Neural cell (in vitro differentiated cells): ENCODE results near the gene RNF121. TPM values are rescaled to one million over a fixed set of nuclear protein-coding genes. Genes with fewer than 3 reads are reported as not detected.

ENCODE experiments used
- H2AFZ ChIP-seq: fragments of 200-600, 300-800 bp; sonication (generic), shearing (Covaris generic); 2 replicates; pipeline ENCODE4 v1.6.0; 2014; ENCODE audit warnings: low read depth, mild to moderate bottlenecking, antibody characterized with exemption, low read length, moderate library complexity
- H3F3A ChIP-seq: fragments of 200-600 bp; shearing (Covaris generic); 2 replicates; pipeline ENCODE4 v1.6.1; 2016; ENCODE audit warnings: mild to moderate bottlenecking, moderate library complexity, mixed read lengths, antibody characterized with exemption, low read length; ENCODE audit not compliant: insufficient read depth, poor library complexity, severe bottlenecking
- H3K27ac ChIP-seq: fragments of 200-600, 300-800 bp; sonication (generic), shearing (Covaris generic); 2 replicates; pipeline ENCODE4 v1.5.1; 2014; ENCODE audit warnings: mild to moderate bottlenecking, low read length, moderate library complexity
- H3K27me3 ChIP-seq: fragments of 300-800, 200-600 bp; sonication (generic), shearing (Covaris generic); 2 replicates; pipeline ENCODE4 v1.6.0; 2014; ENCODE audit warnings: mild to moderate bottlenecking, low read depth, low read length, moderate library complexity; ENCODE audit not compliant: insufficient read depth
- H3K36me3 ChIP-seq: fragments of 300-800, 200-600 bp; sonication (generic), shearing (Covaris generic); 2 replicates; pipeline ENCODE4 v1.5.1; 2014; ENCODE audit warnings: mild to moderate bottlenecking, antibody characterized with exemption, low read length, moderate library complexity; ENCODE audit not compliant: insufficient read depth
- H3K4me2 ChIP-seq: fragments of 300-800, 200-600 bp; sonication (generic), shearing (Covaris generic); 2 replicates; pipeline ENCODE4 v1.6.0; 2014; ENCODE audit warnings: mild to moderate bottlenecking, low read length
- H3K4me3 ChIP-seq: fragments of 300-800, 200-600 bp; sonication (generic), shearing (Covaris generic); 2 replicates; pipeline ENCODE4 v1.5.1; 2014; ENCODE audit warnings: mild to moderate bottlenecking, low read length, moderate library complexity
- H3K79me2 ChIP-seq: fragments of 200-600 bp; shearing (Covaris generic); replicated peaks from 2 replicates; pipeline ENCODE4 v1.6.0; 2014; ENCODE audit warnings: mild to moderate bottlenecking, low read length, moderate library complexity; ENCODE audit not compliant: insufficient read depth
- H3K9ac ChIP-seq: fragments of 300-800, 200-600 bp; sonication (generic), shearing (Covaris generic); 2 replicates; pipeline ENCODE4 v1.6.1; 2016; ENCODE audit warnings: mild to moderate bottlenecking, low read length, mixed read lengths
- H3K9me2 ChIP-seq: fragments of 200-600 bp; shearing (Covaris generic); 2 replicates; pipeline ENCODE4 v1.6.1; 2016; ENCODE audit warnings: mild to moderate bottlenecking, low read length, mixed read lengths; ENCODE audit not compliant: insufficient read depth
- H3K9me3 ChIP-seq: fragments of 200-600, 300-800 bp; sonication (generic), shearing (Covaris generic); 2 replicates; pipeline ENCODE4 v1.6.1; 2016; ENCODE audit warnings: mild to moderate bottlenecking, mixed run types, low read length, moderate library complexity, mixed read lengths
- H4K20me1 ChIP-seq: fragments of 200-600 bp; shearing (Covaris generic); 2 replicates; pipeline ENCODE4 v1.6.1; 2016; ENCODE audit warnings: mild to moderate bottlenecking, mixed run types; ENCODE audit not compliant: insufficient read depth
- CTCF ChIP-seq: fragments of 450-650 bp; IDR thresholded peaks from 2 replicates; pipeline ENCODE4 v1.5.1; 2014; ENCODE audit warnings: antibody characterized with exemption, mild to moderate bottlenecking, moderate library complexity; ENCODE audit not compliant: poor library complexity, severe bottlenecking
- EP300 ChIP-seq: fragments of 450-650 bp; conservative IDR thresholded peaks from 2 replicates; pipeline ENCODE4 v1.6.1; 2014; ENCODE audit warnings: antibody characterized with exemption, mild to moderate bottlenecking, moderate library complexity; ENCODE audit not compliant: poor library complexity, severe bottlenecking
- EZH2 ChIP-seq: fragments of 200-600, 300-800 bp; shearing (Covaris generic), sonication (generic); IDR thresholded peaks from 2 replicates; pipeline ENCODE4 v1.6.1; 2014; ENCODE audit warnings: antibody characterized with exemption, low read length, borderline replicate concordance, mild to moderate bottlenecking; ENCODE audit not compliant: insufficient read depth, poor library complexity, severe bottlenecking
- MXI1 ChIP-seq: fragments of 450-650 bp; conservative IDR thresholded peaks from 2 replicates; pipeline ENCODE4 v1.6.1; 2014; ENCODE audit warnings: antibody characterized with exemption, mild to moderate bottlenecking; ENCODE audit not compliant: poor library complexity, severe bottlenecking
- POLR2AphosphoS5 ChIP-seq: IDR thresholded peaks from 2 replicates; pipeline ENCODE4 v1.6.1; 2012
- RAD21 ChIP-seq: fragments of 450-650 bp; conservative IDR thresholded peaks from 2 replicates; pipeline ENCODE4 v1.6.1; 2014; ENCODE audit warnings: antibody characterized with exemption, mild to moderate bottlenecking, moderate library complexity
- REST ChIP-seq: IDR thresholded peaks from 2 replicates; pipeline ENCODE4 v1.6.1; 2012; ENCODE audit warnings: borderline replicate concordance
- SMC3 ChIP-seq: fragments of 450-650 bp; conservative IDR thresholded peaks from 2 replicates; pipeline ENCODE4 v1.6.1; 2014; ENCODE audit warnings: antibody characterized with exemption, mild to moderate bottlenecking, moderate library complexity; ENCODE audit not compliant: poor library complexity
- TAF1 ChIP-seq: IDR thresholded peaks from 2 replicates; pipeline ENCODE4 v1.6.1; 2012; ENCODE audit warnings: low read depth
- polyA plus RNA-seq: library from polyadenylated mRNA; depleted of rRNA; stranded (reverse); fragments of >200 nt; gene quantifications from 2 replicates; pipeline ENCODE4 v1.2.3, GENCODE V29; 2014

The RNF121 gene
- polyA plus RNA-seq, 1 donor from 2014 or later, result 21.2 TPM

DNA sequence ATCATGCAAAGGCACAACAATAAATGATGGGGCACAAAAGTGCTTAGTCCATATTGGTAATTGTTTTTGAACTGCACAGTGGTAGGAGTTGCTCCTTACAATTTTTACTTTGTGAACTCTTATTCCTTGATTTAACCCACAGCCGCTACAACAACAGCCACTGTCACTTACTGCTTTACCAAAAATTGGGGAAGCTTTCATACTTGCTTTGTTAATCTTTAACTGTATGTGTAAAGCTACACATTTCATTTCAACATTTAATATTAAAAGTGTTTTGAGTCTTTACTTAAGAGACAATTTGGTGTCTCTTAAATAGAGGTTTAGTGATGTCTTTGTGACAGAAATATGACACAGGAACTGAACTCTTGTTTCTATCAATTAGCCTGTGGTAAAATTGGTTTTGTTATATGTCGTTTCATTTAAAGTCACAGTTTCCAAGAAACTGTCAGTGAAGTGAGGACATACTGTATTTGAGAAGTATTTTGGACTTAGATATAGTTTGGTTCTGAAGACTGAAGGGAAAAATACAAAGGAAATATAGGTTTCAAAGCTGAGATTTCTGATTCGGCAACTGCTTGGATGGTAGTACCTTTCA, 63.4 kb downstream of the RNF121 start:
- Histone ChIP-seq H3K79me2 (no peaks in the 10 kb centered on the region), H3K9me3 (no peaks in the 10 kb centered on the region), H3K27ac (no peak overlapping the region), H3F3A (no peaks in the 10 kb centered on the region), H4K20me1 (no peaks in the 10 kb centered on the region), H3K9ac (no peak overlapping the region), H3K27me3 (no peaks in the 10 kb centered on the region), H3K4me2 (no peak overlapping the region), H3K4me3 (no peak overlapping the region), H3K9me2 (no peaks in the 10 kb centered on the region), H3K36me3 (no peaks in the 10 kb centered on the region), H2AFZ (no peak overlapping the region)
- TF ChIP-seq SMC3 (no peak), POLR2AphosphoS5 (no peak), MXI1 (no peak), RAD21 (no peak), CTCF (no peak), EP300 (no peak), TAF1 (no peak), EZH2 (no peak), REST (no peak)

GRCh38 chr11:71994786-71995185, 65.9 kb downstream of the RNF121 start:
- H3K27me3 ChIP-seq, result no peaks in the 10 kb centered on the region
- H4K20me1 ChIP-seq, result no peaks in the 10 kb centered on the region
- H3K4me2 ChIP-seq, result no peak overlapping the region
- no peaks in the 10 kb centered on the region for H3K9me2 ChIP-seq
- H3K9me3 ChIP-seq, result no peaks in the 10 kb centered on the region
- H3K9ac ChIP-seq, result no peak overlapping the region
- no peak for TF ChIP-seq REST
- no peak for TF ChIP-seq TAF1
- no peak for TF ChIP-seq EZH2
- TF ChIP-seq CTCF, result no peak
- H3K4me3 ChIP-seq, result no peak overlapping the region
- no peaks in the 10 kb centered on the region for H3F3A ChIP-seq
- no peaks in the 10 kb centered on the region for H3K36me3 ChIP-seq
- H2AFZ ChIP-seq, result no peak overlapping the region
- H3K27ac ChIP-seq, result no peak overlapping the region
- no peaks in the 10 kb centered on the region for H3K79me2 ChIP-seq
